HL-60 (cell line): Measurements from ENCODE around the gene KLF5.
"Not testable (repeated sequence)": the region's sequence is repeated elsewhere in the genome, so short reads cannot be mapped to it uniquely, and the experiment has no call there.

Experiments used
- CTCF ChIP-seq: IDR thresholded peaks from one replicate; pipeline ENCODE4 v1.5.1; 2011; ENCODE audit warnings: low read length, control low read depth, inconsistent platforms; ENCODE audit not compliant: insufficient read depth
- POLR2AphosphoS5 ChIP-seq: IDR thresholded peaks from 2 replicates; pipeline ENCODE4 v1.6.1; 2012; ENCODE audit warnings: low read depth
- REST ChIP-seq: IDR thresholded peaks from 2 replicates; pipeline ENCODE4 v1.6.1; 2012; ENCODE audit warnings: low read depth; ENCODE audit not compliant: insufficient replicate concordance

- not testable (repeated sequence) for TF ChIP-seq CTCF, REST, POLR2AphosphoS5
Measured at GRCh38 chr13:73048615-73049014, 10.2 kb upstream of the KLF5 start.
